ENCODE results near the gene ORC3.

- no peak for TF ChIP-seq CTCF (optimal IDR thresholded peaks at IDR 0.05 in 1 of 3, IDR thresholded peaks at IDR 0.05 in 1 of 3, conservative IDR thresholded peaks at IDR 0.05 in 1 of 3; ENCODE audit: extremely low read depth in 1 of 3, insufficient read depth in 2 of 3, low read length in 3 of 3)
- TF ChIP-seq EZH2 (IDR thresholded peaks at IDR 0.05; ENCODE audit: low read length), result no peak
Observed at GRCh38 chr6:87697581-87698546, 107.9 kb downstream of the ORC3 start.

Data from keratinocyte (primary cell).